Frontal cortex (tissue), 4 donors: ENCODE results near the gene SNX6. TPM values are rescaled to one million over a fixed set of nuclear protein-coding genes. Genes with fewer than 3 reads are reported as not detected.
"Not testable (repeated sequence)": the region's sequence is repeated elsewhere in the genome, so short reads cannot be mapped to it uniquely, and the experiment has no call there.

Source experiments
- DNase-seq, 2 donors: peaks; one replicate each; pipeline ENCODE4 v3.0.0; 2012; ENCODE audit warnings: low spot score in 2 of 2
- FAIRE-seq: peaks from 2 replicates; lab custom pipeline; 2012; peaks lifted over from hg19 to GRCh38; lab: Jason Lieb, UNC
- small RNA-seq: library from RNA; depleted of rRNA; stranded (forward); fragments of <200 nt; gene quantifications from one replicate; pipeline ENCODE3, GENCODE V24; 2014
- total RNA-seq: library from RNA; depleted of rRNA; stranded (reverse); fragments of >200 nt; gene quantifications from one replicate; pipeline ENCODE4 v1.2.3, GENCODE V29; 2014
- donor health status: control.
- donor health status: control.
- donor health status: control.

SNX6 gene
- total RNA-seq, 1 donor from 2014 or later, result 104 TPM

GRCh38 chr14:34538096-34538495, 91.9 kb downstream of the SNX6 start:
- DNase-seq, FAIRE-seq: not testable (repeated sequence)

DNA sequence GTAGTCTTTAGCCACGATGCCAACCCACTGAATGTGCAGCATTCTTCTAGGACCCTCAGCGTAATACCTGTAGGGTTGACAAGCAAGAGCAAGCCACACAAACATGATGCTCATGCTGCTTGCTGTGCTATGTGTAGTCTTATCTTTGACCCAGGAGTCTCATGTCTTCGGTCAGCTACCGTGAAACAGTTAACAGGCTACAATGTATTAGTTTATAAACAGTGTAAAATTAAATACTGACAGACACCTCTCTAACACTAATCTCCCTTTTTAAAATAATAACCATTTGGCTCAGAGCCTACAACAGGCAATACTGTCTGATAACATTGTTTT, 92.3 kb downstream of the SNX6 start:
- FAIRE-seq (no peak), DNase-seq (no peak)

GRCh38 chr14:34536951-34537676, 92.8 kb downstream of the SNX6 start:
- no peak for DNase-seq
- FAIRE-seq, result no peak

DNA sequence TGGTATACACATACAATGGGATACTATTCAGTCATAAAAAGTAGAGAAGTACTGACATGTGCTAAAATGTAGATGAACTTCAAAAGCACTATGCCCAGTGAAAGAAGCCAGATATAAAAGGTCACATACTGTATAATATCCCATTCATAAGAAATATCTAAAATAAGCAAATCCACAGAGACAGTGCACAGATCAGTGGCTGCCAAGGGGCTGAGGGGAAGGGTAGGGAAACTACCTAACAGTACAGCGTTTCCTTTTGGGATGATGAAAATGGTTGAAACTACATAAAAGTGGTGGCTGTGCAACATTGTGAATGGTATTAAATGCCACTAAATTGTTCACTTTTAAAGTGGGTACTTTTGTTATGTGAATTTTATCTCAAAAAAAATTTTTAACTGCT, 102.4 kb downstream of the SNX6 start:
- DNase-seq (no peak), FAIRE-seq (no peak)

GRCh38 chr14:34524216-34524615, 105.7 kb downstream of the SNX6 start:
- not testable (repeated sequence) for FAIRE-seq

DNA sequence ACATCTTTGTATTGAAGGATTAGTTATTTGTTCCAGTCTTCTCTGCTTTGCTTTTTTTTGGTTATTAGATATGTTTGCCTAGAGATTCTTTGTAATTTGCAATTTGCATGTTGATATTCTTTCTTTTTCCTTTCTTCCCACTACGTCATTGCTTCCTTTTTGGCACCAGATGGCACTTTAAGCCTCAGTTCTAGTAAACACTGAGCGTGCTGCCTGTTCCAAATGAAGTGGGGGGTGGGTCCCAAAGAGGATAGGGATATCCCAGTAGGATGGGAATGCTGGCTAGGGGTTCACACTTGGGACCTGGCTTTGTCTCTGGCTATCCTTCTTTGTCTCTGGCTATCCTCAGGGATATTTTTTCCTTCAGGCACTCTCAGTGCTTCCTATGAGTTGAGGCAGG, 107.5 kb downstream of the SNX6 start:
- no peak for FAIRE-seq
- no peak for DNase-seq

More at GRCh38 chr14:34524216-34524615, 105.7 kb downstream of the SNX6 start:
- DNase-seq, result not testable (repeated sequence)

GRCh38 chr14:34521071-34521470, 108.9 kb downstream of the SNX6 start:
- FAIRE-seq, result not testable (repeated sequence)

DNA sequence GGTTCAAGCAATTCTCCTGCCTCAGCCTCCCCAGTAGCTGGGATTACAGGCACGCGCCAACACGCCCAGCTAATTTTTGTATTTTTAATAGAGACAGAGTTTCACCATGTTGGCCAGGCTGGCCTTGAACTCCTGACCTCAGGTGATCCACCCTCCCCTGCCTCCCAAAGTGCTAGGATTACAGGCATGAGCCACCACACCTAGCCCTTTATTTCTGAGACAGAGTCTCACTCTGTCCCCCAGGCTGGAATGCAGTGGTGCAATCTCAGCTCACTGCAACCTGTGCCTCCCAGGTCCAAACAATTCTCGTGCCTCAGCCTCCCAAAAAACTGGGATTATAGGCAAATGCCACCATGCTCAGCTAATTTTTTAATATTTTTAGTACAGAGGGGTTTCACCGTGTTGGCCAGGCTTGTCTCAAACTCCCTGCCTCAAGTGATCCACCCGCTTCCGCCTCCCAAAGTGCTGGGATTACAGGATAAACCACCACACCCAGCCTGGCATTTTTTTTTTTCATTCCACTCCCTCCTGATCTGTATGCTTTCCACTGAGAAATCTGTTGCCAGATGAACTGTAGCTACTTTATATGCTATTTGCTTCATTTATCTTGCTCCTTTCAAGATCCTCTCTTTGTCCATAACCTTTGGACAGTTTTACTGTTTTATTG, 109.5 kb downstream of the SNX6 start:
- not testable (repeated sequence) for FAIRE-seq, DNase-seq

More at GRCh38 chr14:34521071-34521470, 108.9 kb downstream of the SNX6 start:
- DNase-seq, result not testable (repeated sequence)

Small RNA genes within 50 kb of the gene (small RNA-seq; reads per million reads assigned to genes)
- not detected for gene RNU1-27P
- gene RNU1-28P, result not detected
- not detected for gene RNU6-1261P

Other genes starting within 250 kb of the SNX6 start
- gene SPTSSA, start 167.9 kb downstream of the SNX6 start, total RNA-seq, result 17.1 TPM
- gene EAPP, start 90.4 kb downstream of the SNX6 start, total RNA-seq, result 78.3 TPM
- 43.2 TPM for gene CFL2, start 84.4 kb upstream of the SNX6 start, total RNA-seq
- 18.3 TPM for gene BAZ1A, start 245.2 kb upstream of the SNX6 start, total RNA-seq